Natural killer cell (primary cell): ENCODE results near the gene BASP1. TPM values are rescaled to one million over a fixed set of nuclear protein-coding genes. Genes with fewer than 3 reads are reported as not detected.

Experiments
- ATAC-seq, 3 donors: fragments of 150-1000 bp in 2 of 3; fragments of 200-7000 bp in 1 of 3; cut with Tn5 transposase; 1 replicate in 1 of 3; 2 replicates in 2 of 3; pipeline ENCODE4 v1.10.0; 2021; ENCODE audit warnings: mild to moderate bottlenecking in 2 of 3, moderate library complexity in 2 of 3
- DNase-seq, 2 donors: peaks; one replicate each; pipeline versions ENCODE4 v3.0.0 to v3.0.0-alpha.2; 2013 to 2021; ENCODE audit warnings: mixed read lengths in 1 of 2
- H3K27ac ChIP-seq: one replicate; pipeline ENCODE4 v1.5.1; 2013; ENCODE audit warnings: mild to moderate bottlenecking, low read length
- H3K27me3 ChIP-seq: one replicate; pipeline ENCODE4 v1.6.1; 2013; ENCODE audit warnings: low read length; ENCODE audit not compliant: control insufficient read depth, insufficient read depth
- H3K36me3 ChIP-seq: one replicate; pipeline ENCODE4 v1.6.1; 2013; ENCODE audit warnings: low read length; ENCODE audit not compliant: control insufficient read depth, insufficient read depth
- H3K4me1 ChIP-seq: one replicate; pipeline ENCODE4 v1.6.1; 2013; ENCODE audit warnings: low read length; ENCODE audit not compliant: control insufficient read depth, insufficient read depth
- H3K4me3 ChIP-seq: one replicate; pipeline ENCODE4 v1.5.1; 2013; ENCODE audit warnings: low read length
- H3K9me3 ChIP-seq: one replicate; pipeline ENCODE4 v1.6.1; 2013; ENCODE audit warnings: low read length; ENCODE audit not compliant: control insufficient read depth, insufficient read depth
- H3K27ac Mint-ChIP-seq, 2 donors: one replicate each; pipeline ENCODE4 v1.8.0; 2022; ENCODE audit warnings: mild to moderate bottlenecking in 2 of 2, mixed read lengths in 2 of 2, moderate library complexity in 1 of 2
- H3K27me3 Mint-ChIP-seq, 2 donors: one replicate each; pipeline ENCODE4 v1.8.0; 2022; ENCODE audit warnings: low read depth in 2 of 2, mixed read lengths in 2 of 2
- H3K36me3 Mint-ChIP-seq: one replicate; pipeline ENCODE4 v1.8.0; 2022; ENCODE audit warnings: mixed read lengths
- H3K4me1 Mint-ChIP-seq, 2 donors: one replicate each; pipeline ENCODE4 v1.8.0; 2022; ENCODE audit warnings: mixed read lengths in 2 of 2
- H3K4me3 Mint-ChIP-seq: one replicate; pipeline ENCODE4 v1.8.0; 2022; ENCODE audit warnings: mild to moderate bottlenecking, moderate library complexity, mixed read lengths
- H3K9me3 Mint-ChIP-seq, 2 donors: one replicate each; pipeline ENCODE4 v1.8.0; 2022; ENCODE audit warnings: mixed read lengths in 2 of 2
- CTCF ChIP-seq: fragments of 200-600 bp; IDR thresholded peaks from one replicate; pipeline ENCODE4 v1.8.0; 2022; ENCODE audit warnings: antibody characterized with exemption
- WGBS: methylation state at CpG from one replicate; pipeline ENCODE4 v1.1.7; 2013; ENCODE audit warnings: missing lambda C conversion rate; ENCODE audit not compliant: insufficient coverage; 5-methylcytosine and 5-hydroxymethylcytosine counted together
- intact Hi-C: fragments of 100-400 bp; cut with micrococcal nuclease; formaldehyde crosslinking; loops from one replicate; pipeline ENCODE4 v1.14.2; 2022
- total RNA-seq, 4 donors: library from RNA; stranded (reverse); fragments of 120-200 nt in 1 of 4; gene quantifications; one replicate each; pipeline versions ENCODE4 v1.2.3 to v1.2.4, GENCODE V29; 2013 to 2022

Gene BASP1
- total RNA-seq, 3 donors from 2014 or later (not counting 1 experiment from before 2014, with no cell fraction given): 1.3 to 10.7 (median 2.5) TPM

DNA sequence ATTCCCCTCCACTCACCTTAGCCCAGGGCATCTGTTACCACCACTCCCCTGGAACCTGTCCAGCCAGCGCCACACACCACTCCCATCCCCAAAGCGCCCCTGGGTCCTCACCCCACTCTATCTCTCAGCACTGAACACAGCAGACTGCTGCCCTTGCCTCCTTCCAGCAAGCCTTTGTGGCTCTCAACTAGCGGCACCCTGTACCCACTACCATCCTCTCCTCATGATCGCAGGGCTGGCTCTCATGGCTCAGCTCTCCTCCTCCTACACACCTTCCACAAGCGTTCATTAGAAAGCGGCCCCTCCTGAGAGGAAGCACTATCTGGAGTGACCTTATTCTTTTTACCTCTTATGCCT lies 13.3 kb upstream of the BASP1 start:
- no peaks in the 10 kb centered on the region for H3K4me1 ChIP-seq
- H3K36me3 Mint-ChIP-seq: no peaks in the 10 kb centered on the region

DNA sequence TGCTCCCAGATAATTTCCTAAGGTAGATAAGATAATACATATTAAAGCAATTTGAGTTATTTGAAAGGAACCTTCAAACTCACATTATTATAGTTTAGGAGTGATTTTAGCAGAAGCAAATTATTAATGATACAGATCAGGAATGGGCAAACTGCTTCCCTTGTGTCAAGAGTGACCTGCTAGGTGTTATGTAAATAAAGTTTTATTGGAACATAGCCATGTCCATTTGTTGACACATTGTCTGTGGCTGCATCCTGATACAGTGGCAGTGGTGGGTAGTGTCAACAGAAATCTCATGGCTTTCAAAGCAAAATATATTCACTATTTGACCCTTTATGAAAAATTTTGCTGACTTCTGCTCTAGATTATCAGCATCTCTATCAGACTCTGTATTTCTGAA lies 11.4 kb upstream of the BASP1 start:
- H3K4me1 ChIP-seq: no peaks in the 10 kb centered on the region
- no peak for TF ChIP-seq CTCF
- no peak overlapping the region for H3K27ac Mint-ChIP-seq
- H3K36me3 ChIP-seq: no peaks in the 10 kb centered on the region
- H3K4me1 Mint-ChIP-seq: no peaks in the 10 kb centered on the region
- peaks cover 0 to 2% of the 10 kb centered on the region in 2 donors for H3K9me3 Mint-ChIP-seq
- no peak overlapping the region for H3K27ac ChIP-seq
- no peak overlapping the region for H3K4me3 Mint-ChIP-seq
- no peaks in the 10 kb centered on the region for H3K9me3 ChIP-seq
- H3K27me3 ChIP-seq: no peaks in the 10 kb centered on the region
- H3K4me3 ChIP-seq: no peak overlapping the region
- ATAC-seq (no peak), DNase-seq (no peak)
- no peaks in the 10 kb centered on the region for H3K36me3 Mint-ChIP-seq
- intact Hi-C loops: no loop called here
- H3K27me3 Mint-ChIP-seq: no peaks in the 10 kb centered on the region

More for the DNA sequence above, 13.3 kb upstream of the BASP1 start:
- Histone ChIP-seq H3K36me3 (no peaks in the 10 kb centered on the region), H3K9me3 (no peaks in the 10 kb centered on the region), H3K27ac (no peak overlapping the region), H3K4me3 (no peak overlapping the region), H3K27me3 (no peaks in the 10 kb centered on the region)
- no peaks in the 10 kb centered on the region for H3K4me1 Mint-ChIP-seq
- intact Hi-C loops: no loop called here
- DNase-seq (no peak), ATAC-seq (no peak)
- no peaks in the 10 kb centered on the region for H3K27me3 Mint-ChIP-seq
- 76% methylated on average over 6 of the region's 6 CpGs for WGBS
- H3K4me3 Mint-ChIP-seq: no peak overlapping the region
- TF ChIP-seq CTCF: no peak
- H3K27ac Mint-ChIP-seq: no peak overlapping the region
- H3K9me3 Mint-ChIP-seq: peaks cover 0 to 1% of the 10 kb centered on the region in 2 donors

GRCh38 chr5:17212191-17212590 lies 5.2 kb upstream of the BASP1 start:
- DNase-seq: no peak
- Histone ChIP-seq H3K4me1 (peaks cover 9% of the 10 kb centered on the region), H3K4me3 (no peak overlapping the region), H3K36me3 (no peaks in the 10 kb centered on the region), H3K27ac (no peak overlapping the region), H3K27me3 (no peaks in the 10 kb centered on the region), H3K9me3 (no peaks in the 10 kb centered on the region)
- H3K9me3 Mint-ChIP-seq: peaks cover 0 to 2% of the 10 kb centered on the region in 2 donors
- H3K4me1 Mint-ChIP-seq: peaks cover 0 to 10% of the 10 kb centered on the region in 2 donors
- intact Hi-C loops: no loop called here
- H3K27ac Mint-ChIP-seq: no peak overlapping the region
- TF ChIP-seq CTCF: no peak
- 79% methylated on average over 4 of the region's 4 CpGs for WGBS
- no peaks in the 10 kb centered on the region for H3K36me3 Mint-ChIP-seq
- no peak for ATAC-seq
- H3K27me3 Mint-ChIP-seq: peaks cover 0 to 7% of the 10 kb centered on the region in 2 donors
- H3K4me3 Mint-ChIP-seq: no peak overlapping the region

GRCh38 chr5:17212996-17213395 lies 4.4 kb upstream of the BASP1 start:
- ATAC-seq: no peak
- Histone ChIP-seq H3K27me3 (no peaks in the 10 kb centered on the region), H3K9me3 (no peaks in the 10 kb centered on the region), H3K4me3 (no peak overlapping the region), H3K4me1 (peaks cover 12% of the 10 kb centered on the region), H3K27ac (no peak overlapping the region), H3K36me3 (no peaks in the 10 kb centered on the region)
- intact Hi-C loops: no loop called here
- Mint-ChIP-seq H3K4me3 (no peak overlapping the region), H3K27ac (no peak overlapping the region), H3K4me1 (peaks cover 0 to 10% of the 10 kb centered on the region in 2 donors), H3K36me3 (no peaks in the 10 kb centered on the region), H3K27me3 (peaks cover 0 to 7% of the 10 kb centered on the region in 2 donors), H3K9me3 (peaks cover 0 to 2% of the 10 kb centered on the region in 2 donors)
- DNase-seq: no peak
- WGBS: 44% methylated on average over 2 of the region's 3 CpGs
- TF ChIP-seq CTCF: no peak
